Measurements from ENCODE around the gene LRRFIP1.

The LRRFIP1 gene

GRCh38 chr2:237791977-237792727, 164.8 kb downstream of the LRRFIP1 start:
- no peak overlapping the region for H3K9ac ChIP-seq
- H3K79me2 ChIP-seq, result no peaks in the 10 kb centered on the region
- no peaks in the 10 kb centered on the region for H3K36me3 ChIP-seq (ENCODE audit: control insufficient read depth, insufficient read depth, low read length)
- H3K27ac ChIP-seq, result no peak overlapping the region
- no peak overlapping the region for H3K4me3 ChIP-seq (ENCODE audit: low read depth, low read length)
- no peaks in the 10 kb centered on the region for H3K9me3 ChIP-seq (ENCODE audit: control insufficient read depth, low read length)
- H3K4me1 ChIP-seq, result no peaks in the 10 kb centered on the region
- no peak overlapping the region for H3K4me2 ChIP-seq (ENCODE audit: low read length)
- H3K27me3 ChIP-seq (ENCODE audit: control insufficient read depth, insufficient read depth, low read length), result no peaks in the 10 kb centered on the region
- H2AFZ ChIP-seq, result no peak overlapping the region
- TF ChIP-seq, protein P1, sequence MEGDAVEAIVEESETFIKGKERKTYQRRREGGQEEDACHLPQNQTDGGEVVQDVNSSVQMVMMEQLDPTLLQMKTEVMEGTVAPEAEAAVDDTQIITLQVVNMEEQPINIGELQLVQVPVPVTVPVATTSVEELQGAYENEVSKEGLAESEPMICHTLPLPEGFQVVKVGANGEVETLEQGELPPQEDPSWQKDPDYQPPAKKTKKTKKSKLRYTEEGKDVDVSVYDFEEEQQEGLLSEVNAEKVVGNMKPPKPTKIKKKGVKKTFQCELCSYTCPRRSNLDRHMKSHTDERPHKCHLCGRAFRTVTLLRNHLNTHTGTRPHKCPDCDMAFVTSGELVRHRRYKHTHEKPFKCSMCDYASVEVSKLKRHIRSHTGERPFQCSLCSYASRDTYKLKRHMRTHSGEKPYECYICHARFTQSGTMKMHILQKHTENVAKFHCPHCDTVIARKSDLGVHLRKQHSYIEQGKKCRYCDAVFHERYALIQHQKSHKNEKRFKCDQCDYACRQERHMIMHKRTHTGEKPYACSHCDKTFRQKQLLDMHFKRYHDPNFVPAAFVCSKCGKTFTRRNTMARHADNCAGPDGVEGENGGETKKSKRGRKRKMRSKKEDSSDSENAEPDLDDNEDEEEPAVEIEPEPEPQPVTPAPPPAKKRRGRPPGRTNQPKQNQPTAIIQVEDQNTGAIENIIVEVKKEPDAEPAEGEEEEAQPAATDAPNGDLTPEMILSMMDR (IDR thresholded peaks at IDR 0.05), result no peak

DNA sequence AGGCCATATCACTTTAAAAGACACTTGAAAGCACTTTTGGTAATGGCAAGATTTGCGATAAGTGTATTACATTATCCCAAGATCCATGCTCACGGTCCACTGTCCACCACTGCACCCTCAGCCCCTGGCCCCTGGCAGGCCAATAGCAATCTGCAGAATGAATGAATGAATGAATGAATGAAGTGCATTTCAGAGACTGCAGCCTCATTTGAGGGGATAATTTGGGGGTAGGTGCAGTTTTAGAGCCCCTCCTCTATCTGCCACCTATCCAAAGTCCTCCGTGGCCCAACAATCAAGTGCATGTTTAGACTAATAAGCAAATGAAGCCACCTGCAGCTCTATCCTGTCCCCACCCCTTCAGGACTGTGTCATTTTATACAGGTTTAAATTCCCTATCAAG, 169.9 kb downstream of the LRRFIP1 start:
- no peaks in the 10 kb centered on the region for H3K79me2 ChIP-seq
- no peak overlapping the region for H3K27ac ChIP-seq
- H3K36me3 ChIP-seq (ENCODE audit: control insufficient read depth, insufficient read depth, low read length), result no peaks in the 10 kb centered on the region
- H3K4me3 ChIP-seq (ENCODE audit: low read depth, low read length), result no peak overlapping the region
- TF ChIP-seq, protein P1 (IDR thresholded peaks at IDR 0.05), result no peak
- no peak overlapping the region for H3K4me2 ChIP-seq (ENCODE audit: low read length)
- no peaks in the 10 kb centered on the region for H3K4me1 ChIP-seq
- no peak overlapping the region for H3K9ac ChIP-seq
- no peaks in the 10 kb centered on the region for H3K27me3 ChIP-seq (ENCODE audit: control insufficient read depth, insufficient read depth, low read length)
- H3K9me3 ChIP-seq (ENCODE audit: control insufficient read depth, low read length), result no peaks in the 10 kb centered on the region
- H2AFZ ChIP-seq, result no peak overlapping the region

DNA sequence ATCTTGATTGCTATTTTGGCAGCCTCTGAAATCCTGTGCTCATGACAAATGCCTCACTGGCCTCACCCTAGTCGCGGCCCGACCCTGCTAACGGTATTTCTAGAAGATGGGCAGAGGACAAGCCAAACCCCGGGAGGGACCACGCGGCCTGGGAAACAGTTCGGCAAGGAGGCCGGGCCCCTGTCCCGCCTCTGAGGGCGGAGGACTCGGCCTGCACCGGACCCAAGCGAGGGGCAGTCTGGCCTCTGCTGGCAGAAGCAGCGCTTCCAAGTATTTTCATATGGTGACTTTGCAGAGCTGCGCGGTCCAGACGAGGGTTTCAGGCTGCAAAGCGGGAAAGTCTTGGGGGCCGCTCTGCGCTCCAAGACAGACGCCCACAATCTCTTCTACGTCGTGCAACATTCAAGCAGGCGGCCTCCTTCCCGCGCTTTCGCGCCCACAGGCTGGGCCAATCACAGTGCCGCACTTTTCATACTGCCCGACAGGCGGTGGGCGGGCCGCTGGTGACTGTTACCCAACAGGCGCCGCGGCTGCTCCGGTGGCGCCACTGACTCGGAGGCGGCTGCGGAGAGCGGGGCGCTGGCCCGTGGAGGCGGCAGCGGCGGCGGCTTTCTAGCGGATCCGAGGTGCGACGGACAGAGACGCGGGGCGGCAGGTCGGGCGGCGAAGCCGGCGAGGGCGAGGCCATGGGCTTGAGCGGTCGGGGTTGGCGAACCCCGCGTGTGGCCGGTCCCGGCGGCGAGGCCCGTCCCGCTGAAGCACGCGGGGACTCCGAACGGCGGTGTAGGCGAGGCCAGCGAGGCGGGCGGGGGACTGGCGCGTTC, 171.1 kb downstream of the LRRFIP1 start, which contains the start of gene RBM44:
Gene RBM44 (plus strand): TSS at position 544 of the 824 bp plus-strand sequence. CDS start 14,831 bp downstream, outside the sequence.
- Histone ChIP-seq H3K27ac (no peak within 1 kb of the TSS), H3K9ac (no peak within 1 kb of the TSS), H3K4me2 (ENCODE audit: low read length) (no peak within 1 kb of the TSS), H3K4me1 (no peaks in the 10 kb centered on the region), H3K4me3 (ENCODE audit: low read depth, low read length) (no peak within 1 kb of the TSS), H3K79me2 (no peaks in the 10 kb centered on the region), H2AFZ (no peak within 1 kb of the TSS), H3K9me3 (ENCODE audit: control insufficient read depth, low read length) (no peaks in the 10 kb centered on the region), H3K36me3 (ENCODE audit: control insufficient read depth, insufficient read depth, low read length) (no peaks in the 10 kb centered on the region), H3K27me3 (ENCODE audit: control insufficient read depth, insufficient read depth, low read length) (no peaks in the 10 kb centered on the region)
- TF ChIP-seq, protein P1 (IDR thresholded peaks at IDR 0.05), result no peak

- H3K27me3 ChIP-seq (ENCODE audit: control insufficient read depth, insufficient read depth, low read length), result no peaks in the 10 kb centered on the region
- TF ChIP-seq, protein P1 (IDR thresholded peaks at IDR 0.05), result no peak
- H3K4me2 ChIP-seq (ENCODE audit: low read length), result no peak overlapping the region
- no peak overlapping the region for H2AFZ ChIP-seq
- H3K27ac ChIP-seq, result no peak overlapping the region
- H3K9me3 ChIP-seq (ENCODE audit: control insufficient read depth, low read length), result no peaks in the 10 kb centered on the region
- no peaks in the 10 kb centered on the region for H3K36me3 ChIP-seq (ENCODE audit: control insufficient read depth, insufficient read depth, low read length)
- H3K9ac ChIP-seq, result no peak overlapping the region
- H3K4me1 ChIP-seq, result no peaks in the 10 kb centered on the region
- no peak overlapping the region for H3K4me3 ChIP-seq (ENCODE audit: low read depth, low read length)
- no peaks in the 10 kb centered on the region for H3K79me2 ChIP-seq
Measured at GRCh38 chr2:237799060-237799428, 171.7 kb downstream of the LRRFIP1 start.

All from parathyroid adenoma (tissue), 2 donors.